Activated CD4-positive, alpha-beta T cell treated with anti-CD3 and anti-CD28 coated beads for 48 hours (primary cell): ENCODE measurements around the gene ATP2A2.
"Not testable (repeated sequence)": the region's sequence is repeated elsewhere in the genome, so short reads cannot be mapped to it uniquely, and the experiment has no call there.

ENCODE experiments used
- DNase-seq: peaks from one replicate; pipeline ENCODE4 v3.0.0-alpha.2; 2020

ATP2A2 gene

GRCh38 chr12:110301065-110301806, 20.2 kb downstream of the ATP2A2 start:
- no peak for DNase-seq

DNA sequence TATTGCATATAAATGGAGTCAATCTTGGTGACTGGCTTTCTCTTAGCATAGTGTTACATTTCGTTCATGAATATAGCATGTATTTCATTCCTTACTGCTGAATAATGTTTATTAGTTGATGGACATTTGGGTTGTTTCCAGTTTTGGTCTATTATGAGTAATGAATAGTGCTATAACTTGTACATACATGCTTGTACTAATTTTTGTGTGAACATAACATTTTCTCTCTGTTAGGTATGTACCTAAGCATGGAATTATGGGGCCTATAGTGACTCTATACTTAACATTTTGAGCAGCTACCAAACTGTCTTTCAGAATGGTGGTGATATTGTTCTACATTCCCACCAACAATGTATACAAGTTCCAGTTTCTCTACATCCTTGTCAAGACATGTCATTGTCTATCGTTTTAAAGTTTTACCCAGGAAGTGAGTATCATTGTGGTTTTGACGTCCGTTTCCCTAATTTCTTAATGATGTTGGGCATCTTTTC, 23.1 kb downstream of the ATP2A2 start:
- DNase-seq, result no peak

DNA sequence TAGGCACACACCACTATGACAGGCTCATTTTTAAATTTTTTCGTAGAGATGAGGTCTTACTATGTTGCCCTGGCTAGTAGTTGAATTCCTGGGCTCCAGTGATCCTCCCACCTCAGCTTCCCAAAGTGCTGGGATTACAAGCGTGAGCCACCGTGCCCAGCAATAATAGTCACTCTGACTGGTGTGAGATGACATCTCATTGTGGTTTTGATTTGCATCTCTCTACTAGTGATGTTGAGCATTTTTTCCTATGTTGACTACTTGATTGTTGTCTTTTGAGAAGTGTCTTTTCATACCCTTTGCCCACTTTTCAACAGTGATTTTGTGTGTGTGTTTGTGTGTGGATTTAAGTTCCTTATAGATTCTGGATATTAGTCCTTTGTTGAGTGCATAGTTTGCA, 26.3 kb downstream of the ATP2A2 start:
- no peak for DNase-seq

- DNase-seq, result no peak
Measured at GRCh38 chr12:110310763-110311162, 29.7 kb downstream of the ATP2A2 start.

- DNase-seq, result no peak
Measured at GRCh38 chr12:110311903-110312302, 30.9 kb downstream of the ATP2A2 start.

DNA sequence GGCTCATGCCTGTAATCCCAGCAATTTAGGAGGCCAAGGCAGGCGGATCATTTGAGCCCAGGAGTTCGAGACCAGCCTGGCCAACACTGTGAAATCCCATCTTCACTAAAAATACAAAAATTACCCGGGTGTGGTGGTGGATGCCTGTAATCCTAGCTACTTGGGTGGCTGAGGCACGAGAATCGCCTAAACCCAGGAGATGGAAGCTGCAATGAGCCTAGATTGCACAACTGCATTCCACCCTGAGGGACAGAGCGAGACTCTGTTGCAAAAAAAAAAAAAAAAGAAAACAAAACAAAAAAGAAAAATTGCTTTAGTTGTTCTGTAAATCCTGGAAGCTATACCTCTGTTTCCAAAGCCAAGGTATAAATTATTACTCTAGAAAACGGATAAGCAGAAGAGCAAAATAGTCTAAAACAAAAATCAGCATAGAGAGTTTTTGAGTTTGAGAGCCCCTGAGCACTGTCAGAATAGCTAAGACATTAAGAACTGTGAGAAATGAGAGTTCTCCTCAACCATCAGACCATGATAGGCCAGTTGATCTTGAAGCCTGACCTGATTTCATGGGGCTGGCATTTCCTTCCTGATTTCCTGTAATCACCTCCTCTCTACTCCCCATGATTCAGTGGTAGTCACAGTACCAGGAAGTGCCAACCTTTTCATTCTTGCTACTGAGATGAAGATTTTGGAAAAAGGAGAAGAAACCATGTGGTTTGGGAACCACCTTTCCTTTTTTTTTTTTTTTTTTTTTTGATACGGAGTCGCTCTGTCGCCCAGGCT, 31.7 kb downstream of the ATP2A2 start:
- DNase-seq, result no peak

- no peak for DNase-seq
Measured at GRCh38 chr12:110314308-110314707, 33.3 kb downstream of the ATP2A2 start.

DNA sequence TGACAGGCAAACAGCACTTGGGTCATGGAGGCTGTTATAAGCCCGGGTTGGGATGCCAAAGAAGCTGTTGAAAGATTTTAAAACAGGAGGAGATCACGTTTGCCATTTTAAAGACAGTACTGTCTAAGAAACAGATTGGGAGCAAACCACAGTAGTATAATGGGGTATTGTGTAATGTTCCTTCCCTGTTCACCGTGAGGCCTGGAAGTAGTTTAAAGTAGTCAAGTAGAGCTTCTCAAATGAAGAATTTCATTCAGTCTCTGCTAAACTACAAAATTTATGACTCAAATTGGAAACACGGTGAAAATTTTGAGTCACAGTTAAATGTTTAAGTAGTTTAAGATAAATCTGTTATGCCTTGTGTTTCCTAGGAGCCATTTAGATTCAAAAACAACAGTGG, 35.8 kb downstream of the ATP2A2 start:
- DNase-seq, result no peak

DNA sequence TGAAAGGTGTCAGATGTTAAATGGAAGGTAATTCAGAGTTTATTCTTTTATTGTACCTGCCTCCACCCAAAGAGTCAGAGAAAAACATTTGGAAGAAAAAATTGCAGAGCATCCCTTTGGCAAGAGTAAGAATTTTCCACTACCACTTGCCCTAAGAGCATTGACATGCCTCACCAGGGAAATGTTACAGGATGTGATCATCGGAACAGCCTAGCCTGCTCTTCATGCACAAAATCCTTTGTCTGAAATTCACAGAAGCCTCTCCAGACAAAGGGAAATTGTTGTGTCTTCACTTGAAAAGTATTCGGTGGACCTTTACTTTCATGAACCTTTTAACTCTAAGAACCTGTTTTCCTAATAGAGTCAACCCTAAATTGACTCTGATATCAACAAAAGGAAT, 36.9 kb downstream of the ATP2A2 start:
- no peak for DNase-seq

DNA sequence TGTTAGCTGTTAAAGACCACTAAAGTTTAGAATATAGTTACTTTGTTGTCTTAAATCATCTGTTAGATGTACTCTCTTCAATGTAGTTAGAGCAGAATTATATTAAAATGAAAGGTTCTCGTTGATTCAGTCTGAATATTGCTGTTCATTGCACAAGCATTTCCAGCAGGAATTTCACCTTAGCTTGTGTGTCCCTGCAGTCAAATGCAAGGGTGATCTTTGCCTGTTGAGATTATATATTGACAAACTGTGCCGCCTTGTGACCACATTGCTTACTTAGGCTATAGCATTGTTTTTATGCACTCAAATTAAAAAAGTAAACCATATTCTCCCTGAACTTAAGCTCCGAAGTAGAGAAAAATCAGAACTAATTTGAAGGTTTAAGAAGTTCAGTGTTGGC, 39.5 kb downstream of the ATP2A2 start:
- DNase-seq, result no peak

DNA sequence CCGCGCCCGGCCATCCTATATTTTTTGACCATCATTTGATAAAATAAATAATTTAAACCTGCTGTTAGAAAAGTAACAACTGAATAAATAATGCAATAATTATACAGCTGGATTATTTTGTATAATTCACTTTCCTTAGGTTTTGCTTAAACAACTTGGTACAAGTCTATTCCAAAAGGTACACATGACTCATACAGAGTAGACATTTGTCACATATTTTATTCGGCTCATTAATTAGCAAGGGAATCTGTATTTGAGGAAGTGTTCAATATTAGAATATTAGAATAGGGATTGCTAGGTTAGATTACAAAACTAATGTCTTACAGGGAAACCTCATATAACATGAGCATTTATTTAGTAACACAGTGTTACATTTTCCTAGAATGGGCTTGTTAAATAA, 48.7 kb downstream of the ATP2A2 start:
- DNase-seq, result no peak

GRCh38 chr12:110330124-110330523, 49.1 kb downstream of the ATP2A2 start:
- DNase-seq, result no peak

GRCh38 chr12:110330544-110330943, 49.5 kb downstream of the ATP2A2 start:
- DNase-seq, result no peak

DNA sequence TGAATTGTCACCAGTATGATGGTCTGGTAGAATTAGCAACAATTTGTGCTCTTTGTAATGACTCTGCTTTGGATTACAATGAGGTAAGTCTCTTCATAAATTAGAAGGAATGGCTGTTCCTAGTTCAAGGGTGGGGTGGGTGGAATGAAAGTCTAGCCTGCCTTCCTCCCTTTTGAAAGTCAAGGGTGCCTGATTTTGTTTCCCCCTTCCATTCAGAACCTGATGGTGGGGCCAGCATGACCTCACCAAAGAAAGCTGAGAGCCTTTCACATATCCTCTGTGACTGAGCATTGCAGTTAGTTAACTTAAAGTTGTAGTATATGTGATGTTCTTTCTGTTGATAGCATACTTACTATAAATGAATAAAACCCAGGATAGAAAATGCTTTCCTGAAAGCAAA, 52.2 kb downstream of the ATP2A2 start:
- no peak for DNase-seq

GRCh38 chr12:110335481-110336045, 54.5 kb downstream of the ATP2A2 start:
- DNase-seq, result no peak

GRCh38 chr12:110337912-110338710, 57.1 kb downstream of the ATP2A2 start:
- no peak for DNase-seq

DNA sequence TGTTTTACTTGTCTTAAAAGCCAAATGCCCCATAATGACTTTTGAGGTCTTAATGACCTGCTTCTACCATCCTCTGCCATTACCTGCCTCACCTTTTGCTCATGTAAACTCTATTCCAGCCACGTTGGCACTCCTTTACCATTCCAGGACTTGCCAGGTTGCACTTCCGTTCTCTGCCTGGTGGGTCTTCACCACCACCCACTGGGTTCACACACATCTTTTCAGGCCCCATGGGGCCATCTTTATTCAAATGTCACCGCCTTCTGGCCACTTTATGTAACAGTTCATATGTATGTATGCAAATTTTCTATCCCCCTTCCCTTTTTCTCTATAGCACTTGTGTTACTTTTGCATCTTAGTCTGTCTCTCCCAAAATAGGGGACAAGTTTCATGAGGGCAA, 57.7 kb downstream of the ATP2A2 start:
- DNase-seq, result no peak

- DNase-seq, result no peak
Measured at GRCh38 chr12:110339184-110339952, 58.3 kb downstream of the ATP2A2 start.

DNA sequence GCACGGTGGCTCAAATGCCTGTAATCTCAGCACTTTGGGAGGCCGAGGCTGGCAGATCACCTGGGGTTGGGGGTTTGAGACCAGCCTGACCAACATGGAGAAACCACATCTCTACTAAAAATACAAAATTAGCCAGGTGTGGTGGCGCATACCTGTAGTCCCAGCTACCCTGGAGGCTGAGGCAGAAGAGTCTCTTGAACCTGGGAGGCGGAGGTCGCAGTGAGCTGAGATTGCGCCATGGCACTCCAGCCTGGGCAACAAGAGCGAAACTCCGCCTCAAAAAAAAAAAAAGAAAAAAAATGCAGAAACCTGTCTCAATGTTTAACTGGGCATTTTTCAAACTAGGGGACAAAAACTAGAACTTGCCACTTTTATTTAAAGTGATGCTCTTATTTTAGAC, 59.2 kb downstream of the ATP2A2 start:
- DNase-seq, result not testable (repeated sequence)

GRCh38 chr12:110340706-110341105, 59.7 kb downstream of the ATP2A2 start:
- DNase-seq, result no peak

- DNase-seq, result no peak
Measured at GRCh38 chr12:110342157-110342556, 61.1 kb downstream of the ATP2A2 start.

DNA sequence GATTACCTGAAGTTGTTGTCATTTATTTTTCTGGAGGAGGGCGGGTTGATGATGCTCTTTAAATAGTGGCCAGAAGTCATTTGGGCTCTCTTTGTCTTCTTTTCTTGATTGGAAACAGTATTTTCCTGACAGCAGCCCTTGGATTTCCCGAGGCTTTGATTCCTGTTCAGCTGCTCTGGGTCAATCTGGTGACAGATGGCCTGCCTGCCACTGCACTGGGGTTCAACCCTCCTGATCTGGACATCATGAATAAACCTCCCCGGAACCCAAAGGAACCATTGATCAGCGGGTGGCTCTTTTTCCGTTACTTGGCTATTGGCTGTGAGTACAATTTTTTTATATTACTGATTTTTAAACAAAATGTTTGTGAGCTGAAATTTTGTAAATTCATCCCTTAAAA, 62.1 kb downstream of the ATP2A2 start:
- no peak for DNase-seq
